ENCODE results near the gene CEP290.
A peak's percentile ranks its signal among the peaks of the same experiment; 100 is the strongest.
"Not testable (repeated sequence)": the region's sequence is repeated elsewhere in the genome, so short reads cannot be mapped to it uniquely, and the experiment has no call there.

Gene CEP290

GRCh38 chr12:88057994-88058718 lies 83.7 kb downstream of the CEP290 start:
- no peak for FAIRE-seq
- no peak for DNase-seq (ENCODE audit: insufficient read length, low spot score)

GRCh38 chr12:88056571-88056970 lies 85.3 kb downstream of the CEP290 start:
- no peak for FAIRE-seq
- no peak for DNase-seq (ENCODE audit: insufficient read length, low spot score)

DNA sequence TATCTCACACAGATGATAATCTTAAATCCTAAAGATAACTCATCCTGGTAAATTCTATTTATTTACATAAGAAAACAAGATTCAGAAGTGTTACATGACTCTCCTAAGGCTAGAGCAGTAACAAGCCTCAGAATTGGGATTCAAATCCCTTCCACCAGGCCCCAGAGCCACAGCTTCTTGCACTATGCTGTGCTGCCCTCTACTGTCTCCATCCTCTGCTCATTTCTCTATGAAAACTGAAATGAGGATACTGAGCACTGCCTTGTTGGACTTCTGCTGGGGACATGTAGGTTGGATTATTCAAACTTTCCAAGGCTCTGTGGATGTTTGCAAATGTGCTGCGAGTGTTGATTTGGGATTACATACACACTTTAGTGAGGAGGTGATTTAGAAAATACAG lies 89.2 kb downstream of the CEP290 start:
- DNase-seq (ENCODE audit: insufficient read length, low spot score) (no peak), FAIRE-seq (no peak)

DNA sequence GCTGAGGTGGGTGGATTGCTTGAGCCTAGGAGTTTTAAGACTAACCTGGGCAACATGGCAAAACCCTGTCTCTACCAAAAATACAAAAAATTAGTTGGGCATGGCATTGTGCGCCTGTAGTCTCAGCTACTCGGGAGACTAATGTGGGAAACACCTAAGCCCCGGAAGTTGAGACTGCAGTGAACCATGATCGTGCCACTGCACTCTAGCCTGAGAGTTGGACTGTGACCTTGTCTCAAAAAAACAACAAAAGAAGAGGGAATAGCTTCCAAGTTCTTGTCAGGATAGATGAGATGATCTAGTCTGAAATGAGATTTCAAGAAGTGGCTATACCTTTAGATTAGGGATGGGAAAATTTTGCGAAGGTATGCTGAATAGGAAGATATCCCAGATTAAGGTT lies 97.9 kb downstream of the CEP290 start:
- no peak for FAIRE-seq
- no peak for DNase-seq (ENCODE audit: insufficient read length, low spot score)

DNA sequence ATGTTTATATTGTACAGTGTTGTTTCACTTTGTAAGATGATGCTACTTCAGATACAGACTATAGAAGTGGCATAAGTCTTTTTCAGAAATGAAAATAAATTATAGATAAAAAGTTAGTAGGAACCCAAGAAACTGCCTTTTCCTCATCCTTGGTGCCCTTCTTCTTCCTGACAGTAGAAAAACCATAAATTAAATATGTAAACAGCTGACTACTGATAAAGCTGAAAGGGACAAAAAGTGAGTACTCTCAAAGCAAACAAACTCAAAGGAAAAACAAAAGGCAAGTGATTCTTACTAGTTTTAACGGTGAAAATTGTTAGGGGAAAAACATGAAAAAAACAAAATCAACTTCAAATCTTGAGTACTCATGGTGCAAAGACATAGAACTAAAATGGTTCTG lies 104.1 kb downstream of the CEP290 start:
- FAIRE-seq = no peak
- no peak for DNase-seq (ENCODE audit: insufficient read length, low spot score)

GRCh38 chr12:88036353-88036965 lies 105.4 kb downstream of the CEP290 start:
- no peak for DNase-seq (ENCODE audit: insufficient read length, low spot score)

GRCh38 chr12:88035907-88036289 lies 106.0 kb downstream of the CEP290 start:
- FAIRE-seq (no peak), DNase-seq (ENCODE audit: insufficient read length, low spot score) (peak; percentile 3)

More at GRCh38 chr12:88036353-88036965, 105.4 kb downstream of the CEP290 start:
- FAIRE-seq = peak; percentile 78

DNA sequence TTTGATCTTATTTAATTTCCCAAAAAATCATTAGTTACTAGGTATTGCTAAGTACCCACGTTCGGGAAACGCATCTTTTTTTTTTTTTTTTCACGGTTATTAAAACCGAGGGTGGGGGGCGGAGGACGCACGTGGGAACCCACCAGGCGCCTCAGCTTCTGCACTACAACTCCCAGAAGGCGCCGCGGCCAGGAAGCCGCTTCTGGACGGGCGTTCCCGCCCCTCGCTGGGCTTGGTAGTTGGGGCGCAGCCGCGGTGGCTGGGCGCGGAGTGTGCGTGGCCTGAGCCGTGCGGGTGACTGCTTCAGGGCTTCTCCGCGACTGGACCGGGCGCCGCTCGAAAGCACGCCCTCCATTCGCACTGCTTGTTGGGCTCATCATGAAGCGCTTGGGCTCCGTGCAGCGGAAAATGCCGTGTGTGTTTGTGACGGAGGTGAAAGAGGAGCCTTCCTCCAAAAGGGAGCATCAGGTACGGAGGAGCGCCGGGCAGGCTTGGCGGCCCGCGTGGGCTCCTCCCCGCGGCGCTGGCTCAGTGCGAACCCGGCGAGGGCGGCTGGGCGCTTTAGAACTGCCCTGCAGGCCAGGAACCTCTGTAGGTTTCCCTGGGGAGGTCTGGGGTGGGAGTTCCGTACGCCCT lies 106.5 kb downstream of the CEP290 start:
- DNase-seq (ENCODE audit: insufficient read length, low spot score) = peak; percentile 73
- peak; percentile 90 for FAIRE-seq

GRCh38 chr12:88031161-88031560 lies 110.7 kb downstream of the CEP290 start:
- not testable (repeated sequence) for DNase-seq (ENCODE audit: insufficient read length, low spot score); FAIRE-seq

DNA sequence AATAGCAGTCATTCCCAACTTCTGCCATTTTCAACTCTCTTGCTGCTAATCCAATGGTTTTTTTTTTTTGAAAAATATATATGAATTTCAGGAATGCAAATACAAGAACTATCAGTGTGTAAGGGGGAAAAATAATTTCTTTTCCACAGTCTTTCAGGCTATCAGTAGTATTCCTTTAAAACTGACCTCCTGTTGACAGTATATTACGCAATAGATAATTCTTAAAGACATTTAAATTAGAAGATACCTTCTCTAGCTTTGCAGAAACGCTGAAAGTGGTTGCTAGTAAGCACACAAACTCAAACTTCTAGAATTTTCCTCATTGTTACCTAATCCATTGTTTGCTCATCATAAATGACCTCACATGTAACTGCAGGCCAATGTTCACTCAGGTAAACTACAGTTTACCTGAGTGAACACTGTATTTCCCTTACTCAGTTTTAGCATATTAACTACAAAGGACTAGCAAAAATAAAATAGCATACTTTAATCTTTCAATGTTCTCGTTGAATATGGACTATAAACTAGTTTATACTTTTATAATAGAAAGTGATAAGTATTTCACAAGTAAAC lies 112.7 kb downstream of the CEP290 start, which contains the start of gene C12orf50:
C12orf50 (minus strand) TSS at position 309 of the 573 bp plus-strand sequence. CDS start 2,439 bp downstream, outside the sequence.
- DNase-seq (ENCODE audit: insufficient read length, low spot score) (no peak), FAIRE-seq (no peak)

DNA sequence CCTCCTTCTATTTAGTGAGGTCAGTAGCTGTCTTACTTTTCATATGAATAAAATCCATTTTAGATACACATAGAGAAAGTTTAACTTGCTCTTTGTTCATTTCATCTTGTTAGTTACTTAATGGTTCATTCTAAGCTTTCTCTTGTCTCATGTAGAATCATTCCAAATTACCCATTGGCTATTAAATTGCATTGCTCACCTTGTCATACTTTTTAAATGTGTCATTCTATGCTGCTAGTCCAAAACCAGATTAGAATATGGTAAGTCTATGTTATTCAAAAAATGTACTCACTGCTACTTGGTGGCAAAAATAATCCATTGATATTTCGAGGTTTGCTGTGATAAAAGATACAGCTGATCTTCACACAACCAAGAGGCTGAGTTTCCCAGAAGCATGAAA lies 115.7 kb downstream of the CEP290 start:
- DNase-seq (ENCODE audit: insufficient read length, low spot score) (no peak), FAIRE-seq (no peak)

DNA sequence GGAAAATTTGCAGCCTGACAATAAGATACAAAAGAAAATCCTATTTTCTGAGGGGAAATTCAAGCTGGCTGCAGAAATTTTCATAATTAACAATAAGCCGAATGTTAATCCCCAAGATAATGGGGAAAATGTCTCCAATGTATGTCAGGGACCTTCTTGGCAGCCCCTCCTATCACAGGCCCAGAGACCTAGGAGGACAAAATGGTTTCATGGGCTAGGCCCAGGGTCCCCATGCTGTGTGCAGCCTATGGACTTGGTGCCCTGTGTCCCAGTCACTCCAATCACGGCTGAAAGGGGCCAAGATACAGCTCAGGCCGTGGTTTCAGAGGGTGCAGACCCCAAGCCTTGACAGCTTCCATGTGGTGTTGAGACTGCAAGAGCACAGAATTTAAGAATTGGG lies 123.9 kb downstream of the CEP290 start:
- DNase-seq (ENCODE audit: insufficient read length, low spot score) (no peak), FAIRE-seq (no peak)

- FAIRE-seq = no peak
- DNase-seq (ENCODE audit: insufficient read length, low spot score) = no peak
These were observed 126.1 kb downstream of the CEP290 start for GRCh38 chr12:88015825-88016224.

GRCh38 chr12:88011755-88012154 lies 130.1 kb downstream of the CEP290 start:
- DNase-seq (ENCODE audit: insufficient read length, low spot score) (no peak), FAIRE-seq (no peak)

GRCh38 chr12:88006351-88006750 lies 135.5 kb downstream of the CEP290 start:
- no peak for FAIRE-seq
- DNase-seq (ENCODE audit: insufficient read length, low spot score) = no peak

DNA sequence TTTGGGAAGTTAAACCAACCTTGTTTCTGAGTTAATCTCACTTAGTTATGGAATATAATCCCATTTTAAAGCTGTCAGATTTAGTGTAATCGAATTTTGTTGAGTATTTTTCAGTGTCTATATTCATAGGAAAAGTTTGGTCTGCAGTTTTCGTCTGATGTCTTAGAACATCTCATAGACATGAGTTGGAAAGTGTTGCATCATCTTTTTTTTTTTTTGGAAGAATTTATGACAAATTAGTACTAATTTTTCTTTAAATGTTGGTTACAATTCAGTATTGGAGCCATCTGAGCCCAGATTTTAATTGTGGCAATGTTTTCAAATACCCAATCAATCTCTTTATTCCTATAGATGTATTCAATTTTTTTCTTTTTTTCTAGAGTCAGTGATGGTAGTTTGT lies 140.6 kb downstream of the CEP290 start:
- no peak for DNase-seq (ENCODE audit: insufficient read length, low spot score)

More for the DNA sequence above, 140.6 kb downstream of the CEP290 start:
- FAIRE-seq = no peak

Measured in GM19239 (cell line).